Transverse colon (tissue), 4 donors: ENCODE data around the gene CACNA1C.

Source experiments
- CTCF ChIP-seq, 5 experiments: fragments of 200-600 bp in 3 of 5; fragments of 450-650 bp in 2 of 5; sonication (generic) in 3 of 5; IDR thresholded peaks; 1 replicate in 2 of 5; 2 replicates in 3 of 5; pipeline ENCODE4 v1.5.1; 2016 to 2017; ENCODE audit warnings: antibody characterized with exemption in 5 of 5, inconsistent platforms in 3 of 5, mild to moderate bottlenecking in 2 of 5, moderate library complexity in 1 of 5
- EP300 ChIP-seq: sonication (generic); formaldehyde crosslinking; IDR thresholded peaks from one replicate; pipeline ENCODE4 v1.6.1; 2017; ENCODE audit warnings: antibody characterized with exemption, low read depth
- POLR2AphosphoS5 ChIP-seq, 3 donors: sonication (generic); formaldehyde crosslinking; IDR thresholded peaks; one replicate each; pipeline ENCODE4 v1.6.1; 2016; ENCODE audit warnings: antibody characterized with exemption in 3 of 3

DNA sequence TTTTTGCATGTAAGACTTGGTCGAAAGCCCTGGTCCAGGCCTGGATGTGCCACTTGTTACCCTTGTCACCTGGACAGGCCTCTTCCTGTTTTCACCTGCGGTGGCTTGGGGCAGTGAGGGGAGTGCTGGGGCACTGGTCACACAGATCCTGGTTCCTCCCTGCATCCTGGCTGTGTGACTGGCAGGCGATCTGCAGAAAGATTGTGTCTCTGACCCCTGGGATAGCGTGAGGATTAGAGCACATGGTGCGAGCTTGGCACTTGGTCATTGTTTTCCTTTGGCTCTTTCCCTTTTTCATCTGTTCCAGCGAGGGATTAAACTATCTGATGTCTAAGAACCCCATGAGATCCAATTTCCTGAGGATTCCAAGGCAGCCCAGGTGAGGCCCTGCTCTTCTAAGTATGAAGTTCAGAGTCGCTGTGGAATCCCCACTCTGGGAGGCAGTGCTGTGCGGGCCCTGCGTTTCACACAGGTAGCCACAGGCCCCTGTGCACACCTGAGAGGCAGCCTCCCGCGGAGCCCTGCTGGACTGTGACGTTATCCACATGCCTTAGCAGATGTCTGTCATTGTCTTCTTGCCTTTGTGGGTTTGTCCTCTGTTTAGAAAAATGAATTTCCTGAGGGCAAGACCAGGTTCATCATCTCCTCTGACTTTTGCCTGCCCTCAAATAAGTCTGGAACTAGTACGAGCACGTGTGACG, 288.4 kb downstream of the CACNA1C start:
- no peak for TF ChIP-seq CTCF (IDR thresholded peaks at IDR 0.05)
- no peak for TF ChIP-seq EP300
- no peak for TF ChIP-seq POLR2AphosphoS5 (IDR thresholded peaks at IDR 0.05)
